SU-DHL-6 (cell line): Measurements from ENCODE around the gene SEMA6A.

Experiments
- EZH2phosphoT487 ChIP-seq: fragments of 200-600 bp; sonication (generic), shearing (Covaris generic); conservative IDR thresholded peaks from 2 replicates; pipeline ENCODE4 v1.6.1; 2018; ENCODE audit warnings: mild to moderate bottlenecking, antibody characterized with exemption, low read length, moderate library complexity, mixed read lengths
- TF ChIP-seq, protein P1 (sequence below): fragments of 200-600 bp; sonication (generic); IDR thresholded peaks from one replicate; pipeline ENCODE4 v1.5.1; 2017; ENCODE audit warnings: antibody characterized with exemption, mild to moderate bottlenecking, low read length, moderate library complexity; ENCODE audit not compliant: insufficient read depth, poor library complexity, severe bottlenecking

DNA sequence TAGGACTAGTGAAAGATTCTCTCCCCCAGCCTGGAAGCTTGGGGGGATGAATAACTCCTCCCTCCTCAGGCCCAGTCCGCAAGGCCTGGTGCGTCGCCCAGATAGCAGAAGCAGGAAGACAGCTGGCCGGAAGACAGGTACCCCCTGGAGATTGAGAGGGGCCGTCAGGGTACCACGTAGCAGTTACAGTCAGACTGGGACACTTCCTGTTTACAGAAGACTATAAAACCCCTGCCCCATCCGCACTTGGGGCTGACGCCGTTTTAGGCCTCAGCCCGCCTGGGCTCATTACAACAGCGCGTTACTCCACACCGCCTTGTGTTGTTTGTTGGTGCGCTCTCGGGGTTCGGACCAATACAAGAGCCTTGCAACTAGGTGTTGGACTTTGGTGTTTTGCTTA is 15.4 kb downstream of the SEMA6A start:
- TF ChIP-seq, protein P1, sequence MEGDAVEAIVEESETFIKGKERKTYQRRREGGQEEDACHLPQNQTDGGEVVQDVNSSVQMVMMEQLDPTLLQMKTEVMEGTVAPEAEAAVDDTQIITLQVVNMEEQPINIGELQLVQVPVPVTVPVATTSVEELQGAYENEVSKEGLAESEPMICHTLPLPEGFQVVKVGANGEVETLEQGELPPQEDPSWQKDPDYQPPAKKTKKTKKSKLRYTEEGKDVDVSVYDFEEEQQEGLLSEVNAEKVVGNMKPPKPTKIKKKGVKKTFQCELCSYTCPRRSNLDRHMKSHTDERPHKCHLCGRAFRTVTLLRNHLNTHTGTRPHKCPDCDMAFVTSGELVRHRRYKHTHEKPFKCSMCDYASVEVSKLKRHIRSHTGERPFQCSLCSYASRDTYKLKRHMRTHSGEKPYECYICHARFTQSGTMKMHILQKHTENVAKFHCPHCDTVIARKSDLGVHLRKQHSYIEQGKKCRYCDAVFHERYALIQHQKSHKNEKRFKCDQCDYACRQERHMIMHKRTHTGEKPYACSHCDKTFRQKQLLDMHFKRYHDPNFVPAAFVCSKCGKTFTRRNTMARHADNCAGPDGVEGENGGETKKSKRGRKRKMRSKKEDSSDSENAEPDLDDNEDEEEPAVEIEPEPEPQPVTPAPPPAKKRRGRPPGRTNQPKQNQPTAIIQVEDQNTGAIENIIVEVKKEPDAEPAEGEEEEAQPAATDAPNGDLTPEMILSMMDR: no peak
- no peak for TF ChIP-seq EZH2phosphoT487
